ENCODE data around the gene ANKRD9. TPM values are rescaled to one million over a fixed set of nuclear protein-coding genes. Genes with fewer than 3 reads are reported as not detected.

ANKRD9 gene
- total RNA-seq, 1 experiment from 2014 or later, result 8.4 TPM

DNA sequence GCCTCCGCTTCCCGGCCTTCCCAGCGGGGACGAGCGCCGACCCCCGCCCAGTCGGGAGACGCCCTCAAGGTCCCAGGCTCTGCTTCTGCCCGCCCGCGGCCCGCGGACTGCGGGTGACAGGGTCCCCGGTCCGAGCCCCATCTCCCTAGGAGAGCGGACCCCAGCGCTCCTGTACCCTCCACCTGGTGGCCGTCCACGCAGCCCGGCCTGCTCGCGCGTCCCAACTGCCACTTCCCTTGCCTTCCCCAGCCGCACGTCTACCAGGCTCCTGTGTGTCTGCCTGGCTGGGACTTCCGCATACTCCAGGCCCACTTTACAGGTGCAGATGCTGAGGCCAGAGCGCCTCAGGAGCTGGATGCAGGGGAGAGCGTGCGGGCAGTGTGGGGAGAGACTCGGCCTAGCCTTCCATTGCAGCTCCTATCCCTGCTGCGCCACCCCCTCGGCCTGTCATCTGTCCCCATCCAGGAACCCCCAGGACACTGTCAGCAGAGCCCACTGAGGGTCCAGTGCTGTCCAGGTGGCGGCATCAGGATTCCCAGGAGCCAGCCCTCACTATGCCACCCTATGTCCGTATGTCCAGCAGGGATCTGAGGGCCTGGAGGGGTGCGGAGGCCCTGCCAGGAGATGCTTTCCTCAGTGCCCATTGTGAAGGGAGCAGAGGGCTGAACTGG, 8.0 kb upstream of the ANKRD9 start:
- POLR2A ChIA-PET, result no interaction called here
- Mint-ChIP-seq H3K27ac (ENCODE audit: low read depth, unreplicated experiment) (no peak overlapping the region), H3K9me3 (ENCODE audit: unreplicated experiment) (no peaks in the 10 kb centered on the region), H3K36me3 (ENCODE audit: insufficient read depth, unreplicated experiment) (no peaks in the 10 kb centered on the region), H3K4me3 (ENCODE audit: unreplicated experiment) (peak overlapping the region; percentile 69), H3K27me3 (ENCODE audit: insufficient read depth, unreplicated experiment) (no peaks in the 10 kb centered on the region), H3K4me1 (ENCODE audit: insufficient read depth, unreplicated experiment) (peaks cover 5% of the 10 kb centered on the region)
- CTCF ChIA-PET, result interaction anchor here (0.6 to 3.9 kb wide), 8 partner anchors 15 to 107 kb away, joined by 3 to 34 read pairs (median 4); no protein-coding TSS in a partner anchor
- DNase-seq (ENCODE audit: unreplicated experiment), result no peak
- intact Hi-C loops (cut with micrococcal nuclease), result no loop called here
- BruUV-seq (replicated peaks), result no TSS peak
- TF ChIP-seq, protein P1, sequence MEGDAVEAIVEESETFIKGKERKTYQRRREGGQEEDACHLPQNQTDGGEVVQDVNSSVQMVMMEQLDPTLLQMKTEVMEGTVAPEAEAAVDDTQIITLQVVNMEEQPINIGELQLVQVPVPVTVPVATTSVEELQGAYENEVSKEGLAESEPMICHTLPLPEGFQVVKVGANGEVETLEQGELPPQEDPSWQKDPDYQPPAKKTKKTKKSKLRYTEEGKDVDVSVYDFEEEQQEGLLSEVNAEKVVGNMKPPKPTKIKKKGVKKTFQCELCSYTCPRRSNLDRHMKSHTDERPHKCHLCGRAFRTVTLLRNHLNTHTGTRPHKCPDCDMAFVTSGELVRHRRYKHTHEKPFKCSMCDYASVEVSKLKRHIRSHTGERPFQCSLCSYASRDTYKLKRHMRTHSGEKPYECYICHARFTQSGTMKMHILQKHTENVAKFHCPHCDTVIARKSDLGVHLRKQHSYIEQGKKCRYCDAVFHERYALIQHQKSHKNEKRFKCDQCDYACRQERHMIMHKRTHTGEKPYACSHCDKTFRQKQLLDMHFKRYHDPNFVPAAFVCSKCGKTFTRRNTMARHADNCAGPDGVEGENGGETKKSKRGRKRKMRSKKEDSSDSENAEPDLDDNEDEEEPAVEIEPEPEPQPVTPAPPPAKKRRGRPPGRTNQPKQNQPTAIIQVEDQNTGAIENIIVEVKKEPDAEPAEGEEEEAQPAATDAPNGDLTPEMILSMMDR (IDR thresholded peaks at IDR 0.05; ENCODE audit: unreplicated experiment), result no peak

GRCh38 chr14:102516531-102517391, 7.2 kb upstream of the ANKRD9 start:
- Mint-ChIP-seq H3K27ac (ENCODE audit: low read depth, unreplicated experiment) (peak overlapping the region; percentile 63), H3K27me3 (ENCODE audit: insufficient read depth, unreplicated experiment) (no peaks in the 10 kb centered on the region), H3K4me1 (ENCODE audit: insufficient read depth, unreplicated experiment) (peaks cover 5% of the 10 kb centered on the region), H3K4me3 (ENCODE audit: unreplicated experiment) (peak overlapping the region; percentile 76), H3K36me3 (ENCODE audit: insufficient read depth, unreplicated experiment) (no peaks in the 10 kb centered on the region), H3K9me3 (ENCODE audit: unreplicated experiment) (no peaks in the 10 kb centered on the region)
- TF ChIP-seq, protein P1 (IDR thresholded peaks at IDR 0.05; ENCODE audit: unreplicated experiment), result peak; percentile 95
- POLR2A ChIA-PET, result interaction anchor here (0.6 to 1.3 kb wide), 4 partner anchors 8 to 80 kb away, joined by 3 to 6 read pairs (median 4); no protein-coding TSS in a partner anchor
- CTCF ChIA-PET, result interaction anchor here (0.6 to 3.9 kb wide), 14 partner anchors 8 to 201 kb away, joined by 3 to 53 read pairs (median 4); no protein-coding TSS in a partner anchor
- peak; percentile 23 for DNase-seq (ENCODE audit: unreplicated experiment)
- BruUV-seq (replicated peaks), result no TSS peak
- intact Hi-C loops (cut with micrococcal nuclease), result loop anchor here (1.0 kb wide), 1 partner anchor 78 kb away; no protein-coding TSS in a partner anchor

DNA sequence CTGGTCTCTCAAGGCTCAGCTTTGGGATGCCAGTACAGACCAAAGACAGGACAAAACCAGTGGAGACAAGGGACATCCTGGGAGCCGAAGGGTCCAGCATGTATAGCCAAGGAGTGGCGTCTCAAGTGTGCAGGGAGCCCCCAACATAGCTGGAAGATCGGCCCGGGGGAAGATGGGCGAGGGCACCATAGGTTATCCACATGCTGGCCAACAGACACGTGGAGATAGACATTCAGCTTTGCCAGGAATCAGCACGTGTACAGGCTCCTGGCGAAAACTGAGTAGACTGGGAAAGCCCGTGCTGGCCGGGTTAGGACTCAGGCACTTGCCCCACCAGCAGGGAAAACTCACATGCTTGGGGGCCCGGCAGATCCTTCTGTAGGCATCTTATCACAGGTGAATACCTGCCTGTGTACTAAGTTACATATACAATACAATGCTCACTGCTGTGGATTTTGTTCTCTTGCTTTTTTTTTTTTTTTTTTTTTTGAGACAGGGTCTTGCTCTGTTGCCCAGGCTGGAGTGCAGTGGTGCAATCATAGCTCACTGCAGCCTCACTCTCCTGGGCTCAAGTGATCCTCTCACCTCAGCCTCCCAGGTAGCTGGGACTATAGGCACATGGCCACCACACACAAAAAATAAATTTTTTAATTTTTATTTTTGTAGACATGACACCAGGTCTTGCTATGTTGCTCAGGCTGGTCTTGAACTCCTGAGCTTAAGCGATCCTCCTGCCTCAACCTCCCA, 5.6 kb upstream of the ANKRD9 start:
- no peaks in the 10 kb centered on the region for H3K27me3 Mint-ChIP-seq (ENCODE audit: insufficient read depth, unreplicated experiment)
- ChIA-PET POLR2A (interaction anchor here (0.6 to 1.2 kb wide), 3 partner anchors 15 to 79 kb away, joined by 3 to 6 read pairs (median 4); no protein-coding TSS in a partner anchor), CTCF (interaction anchor here (0.6 to 3.6 kb wide), 8 partner anchors 10 to 185 kb away, joined by 3 to 53 read pairs (median 5); no protein-coding TSS in a partner anchor)
- H3K36me3 Mint-ChIP-seq (ENCODE audit: insufficient read depth, unreplicated experiment), result no peaks in the 10 kb centered on the region
- no peak for DNase-seq (ENCODE audit: unreplicated experiment)
- no TSS peak for BruUV-seq (replicated peaks)
- TF ChIP-seq, protein P1 (IDR thresholded peaks at IDR 0.05; ENCODE audit: unreplicated experiment), result no peak
- intact Hi-C loops (cut with micrococcal nuclease), result no loop called here
- no peak overlapping the region for H3K4me3 Mint-ChIP-seq (ENCODE audit: unreplicated experiment)
- H3K9me3 Mint-ChIP-seq (ENCODE audit: unreplicated experiment), result no peaks in the 10 kb centered on the region
- no peak overlapping the region for H3K27ac Mint-ChIP-seq (ENCODE audit: low read depth, unreplicated experiment)
- H3K4me1 Mint-ChIP-seq (ENCODE audit: insufficient read depth, unreplicated experiment), result peaks cover 5% of the 10 kb centered on the region

Data from MCF 10A (cell line).